NCI-H69 (cell line): ENCODE data around the gene MDFIC.
"Not testable (repeated sequence)": the region's sequence is repeated elsewhere in the genome, so short reads cannot be mapped to it uniquely, and the experiment has no call there.

Experiments
- DNase-seq: peaks from one replicate; lab custom pipeline; 2025; lab: John Stamatoyannopoulos, UW

MDFIC gene, protein sequence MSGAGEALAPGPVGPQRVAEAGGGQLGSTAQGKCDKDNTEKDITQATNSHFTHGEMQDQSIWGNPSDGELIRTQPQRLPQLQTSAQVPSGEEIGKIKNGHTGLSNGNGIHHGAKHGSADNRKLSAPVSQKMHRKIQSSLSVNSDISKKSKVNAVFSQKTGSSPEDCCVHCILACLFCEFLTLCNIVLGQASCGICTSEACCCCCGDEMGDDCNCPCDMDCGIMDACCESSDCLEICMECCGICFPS

DNA sequence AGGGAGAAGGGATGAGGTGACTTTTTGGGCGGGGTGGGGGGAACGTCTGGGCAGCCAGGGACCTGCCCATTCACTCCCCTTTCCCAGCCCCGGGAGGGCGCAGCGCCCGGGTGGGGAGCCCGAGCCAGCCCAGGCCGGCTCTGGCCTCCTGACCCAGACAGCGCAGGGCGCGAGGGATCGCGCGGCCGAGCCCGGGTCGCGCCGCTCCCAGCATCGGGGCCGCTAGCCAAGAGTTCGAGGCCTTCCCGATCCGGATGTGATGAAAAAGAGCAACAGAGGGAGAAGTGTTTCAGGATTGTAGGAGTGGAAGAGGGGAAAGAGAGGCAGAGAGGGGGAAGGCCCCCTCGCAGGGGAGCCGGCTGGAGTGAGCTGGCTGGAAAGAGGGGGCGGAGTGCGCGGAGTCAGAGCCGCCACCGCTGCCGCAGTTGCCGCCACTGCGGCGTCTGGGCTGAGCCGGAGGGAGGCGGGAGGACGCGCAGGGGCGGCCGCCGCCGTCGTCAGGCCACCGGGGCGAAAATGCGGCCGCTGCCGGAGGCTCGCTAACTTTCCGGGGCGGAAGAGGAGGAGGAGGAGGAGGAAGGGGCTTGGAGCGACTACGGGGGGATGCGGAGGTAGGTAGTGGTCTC, at the start of gene MDFIC:
Gene MDFIC (plus strand): TSS at position 69 of the 626 bp plus-strand sequence. CDS start 940 bp downstream, outside the sequence.
- DNase-seq, result peak; percentile 85

DNA sequence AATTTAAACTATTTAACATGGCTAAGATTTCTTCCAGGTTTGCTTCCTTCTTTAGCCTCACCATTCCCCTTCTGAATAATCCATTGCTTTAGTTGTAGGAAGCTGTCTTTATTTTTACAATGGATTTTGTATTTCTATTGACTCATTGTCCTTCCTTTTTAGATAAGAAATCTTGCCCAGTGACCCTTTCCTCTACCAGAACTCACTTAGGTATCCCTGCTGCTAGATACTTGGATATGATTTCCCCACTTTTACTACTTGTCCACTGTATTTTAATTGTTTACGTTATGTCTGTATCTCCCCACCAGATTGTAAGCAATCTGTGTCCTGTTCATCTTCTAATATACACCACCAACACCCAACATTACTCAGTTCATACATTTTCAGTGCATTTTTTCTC, 47.7 kb upstream of the MDFIC start:
- DNase-seq, result no peak

DNA sequence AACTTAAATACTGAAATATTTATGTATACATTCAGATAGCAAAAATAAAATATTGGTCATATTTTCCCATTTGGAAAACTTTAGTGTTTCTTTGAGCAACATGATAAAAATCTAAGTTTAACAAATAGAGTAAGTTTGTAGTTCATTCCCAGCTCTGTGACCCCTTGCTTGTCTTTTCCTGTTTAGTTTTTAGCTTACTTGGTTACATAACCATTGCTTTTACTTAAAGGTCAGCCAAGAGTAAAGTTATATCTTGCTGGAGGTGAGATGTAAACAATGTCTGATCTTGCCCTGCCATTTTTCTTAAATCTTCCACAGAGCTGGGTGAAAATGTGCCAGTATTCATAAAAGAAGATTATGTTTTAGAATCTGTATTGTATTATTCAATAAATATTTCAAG, 46.7 kb upstream of the MDFIC start:
- no peak for DNase-seq

DNA sequence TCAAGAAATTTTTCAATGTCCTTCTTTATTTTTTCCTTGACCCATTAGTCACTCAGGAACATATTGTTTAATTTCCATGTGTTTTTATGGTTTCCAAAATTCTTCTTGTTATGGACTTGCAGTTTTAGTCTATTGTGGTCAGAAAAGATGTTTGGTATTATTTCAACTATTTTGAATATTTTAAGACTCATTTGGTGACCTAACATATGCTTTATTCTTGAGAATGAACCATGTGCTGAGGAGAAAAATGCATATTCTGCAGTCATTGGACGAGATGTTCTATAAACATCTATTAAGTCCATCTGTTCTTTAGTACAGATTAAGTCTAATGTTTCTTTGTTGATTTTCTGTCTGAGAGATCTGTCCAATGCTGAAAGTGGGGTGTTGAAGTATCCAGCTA, 42.3 kb upstream of the MDFIC start:
- no peak for DNase-seq

- no peak for DNase-seq
These were observed 36.1 kb upstream of the MDFIC start for GRCh38 chr7:114885836-114886235.

GRCh38 chr7:114886241-114886640, 35.7 kb upstream of the MDFIC start:
- DNase-seq, result no peak

DNA sequence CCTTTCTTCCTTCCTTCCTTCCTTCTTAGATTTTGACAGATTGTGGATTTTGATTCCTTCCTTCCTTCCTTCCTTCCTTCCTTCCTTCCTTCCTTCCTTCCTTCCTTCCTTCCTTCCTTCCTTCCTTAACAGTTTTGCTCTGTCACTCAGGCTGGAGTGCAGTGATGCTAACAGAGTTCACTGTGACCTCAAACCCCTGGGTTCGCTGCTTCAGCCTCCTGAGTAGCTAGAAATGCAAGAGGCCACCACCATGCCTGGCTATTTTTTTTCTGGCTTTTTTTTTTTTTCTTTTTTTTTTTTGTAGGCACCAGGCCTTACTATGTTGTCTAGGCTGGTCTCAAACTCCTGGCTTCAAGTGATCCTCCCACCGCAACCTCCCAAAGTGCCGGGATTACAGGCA, 32.8 kb upstream of the MDFIC start:
- DNase-seq, result not testable (repeated sequence)

GRCh38 chr7:114889646-114890285, 32.1 kb upstream of the MDFIC start:
- peak; percentile 30 for DNase-seq

DNA sequence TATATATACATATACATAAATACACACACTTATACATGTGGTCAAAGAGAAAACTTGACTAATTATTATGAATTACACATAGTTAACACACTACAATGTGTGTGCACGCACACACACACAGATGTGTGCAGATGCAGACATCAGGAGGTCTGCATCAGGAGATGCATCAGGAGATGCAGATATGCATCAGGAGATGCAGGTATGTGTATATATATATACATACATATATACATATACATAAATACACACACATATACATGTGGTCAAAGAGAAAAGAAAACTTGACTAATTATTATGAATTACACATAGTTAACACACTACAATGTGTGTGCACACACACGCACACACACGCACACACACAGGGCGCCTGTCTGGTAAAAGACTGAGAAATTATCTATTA, 31.3 kb upstream of the MDFIC start:
- DNase-seq, result no peak

GRCh38 chr7:114900127-114900526, 21.8 kb upstream of the MDFIC start:
- DNase-seq, result no peak

GRCh38 chr7:114901771-114902170, 20.1 kb upstream of the MDFIC start:
- DNase-seq, result no peak

DNA sequence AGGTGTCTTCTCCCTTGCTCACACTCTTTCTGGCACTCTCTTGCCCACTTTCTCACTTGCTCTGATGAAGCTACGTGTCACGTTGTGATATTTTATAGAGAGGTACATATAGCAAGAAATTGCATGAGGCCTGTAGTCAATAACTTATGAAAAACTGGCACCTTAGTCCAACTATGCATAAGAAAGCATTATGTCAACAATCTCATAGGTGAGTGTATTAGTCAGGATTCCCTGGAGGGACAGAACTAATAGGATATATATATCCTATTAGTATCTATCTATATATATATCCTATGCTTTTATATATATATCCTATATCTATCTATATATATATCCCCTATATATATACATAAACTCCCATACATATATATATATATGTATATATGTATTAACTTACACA, 18.8 kb upstream of the MDFIC start:
- DNase-seq, result no peak

DNA sequence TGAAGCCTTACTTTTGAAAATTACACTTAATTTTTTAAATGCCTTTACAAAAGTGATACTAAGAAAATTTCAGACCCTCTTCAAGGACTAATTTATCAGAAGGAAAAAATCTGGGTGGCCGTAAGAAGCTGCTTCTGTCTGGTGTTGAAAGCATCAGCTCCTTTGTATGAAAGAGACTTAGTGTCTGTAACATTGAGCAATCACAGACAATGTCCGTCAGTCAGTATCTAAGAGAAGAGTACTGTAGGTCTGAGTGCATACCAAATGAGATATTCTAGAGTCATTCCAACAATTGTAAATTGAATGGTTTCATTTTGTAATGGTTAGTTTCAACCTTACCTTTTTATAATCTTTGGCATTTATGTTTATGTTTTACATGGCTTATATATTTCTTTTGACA, 11.1 kb upstream of the MDFIC start:
- no peak for DNase-seq

- no peak for DNase-seq
These were observed 10.5 kb upstream of the MDFIC start for GRCh38 chr7:114911411-114911810.

DNA sequence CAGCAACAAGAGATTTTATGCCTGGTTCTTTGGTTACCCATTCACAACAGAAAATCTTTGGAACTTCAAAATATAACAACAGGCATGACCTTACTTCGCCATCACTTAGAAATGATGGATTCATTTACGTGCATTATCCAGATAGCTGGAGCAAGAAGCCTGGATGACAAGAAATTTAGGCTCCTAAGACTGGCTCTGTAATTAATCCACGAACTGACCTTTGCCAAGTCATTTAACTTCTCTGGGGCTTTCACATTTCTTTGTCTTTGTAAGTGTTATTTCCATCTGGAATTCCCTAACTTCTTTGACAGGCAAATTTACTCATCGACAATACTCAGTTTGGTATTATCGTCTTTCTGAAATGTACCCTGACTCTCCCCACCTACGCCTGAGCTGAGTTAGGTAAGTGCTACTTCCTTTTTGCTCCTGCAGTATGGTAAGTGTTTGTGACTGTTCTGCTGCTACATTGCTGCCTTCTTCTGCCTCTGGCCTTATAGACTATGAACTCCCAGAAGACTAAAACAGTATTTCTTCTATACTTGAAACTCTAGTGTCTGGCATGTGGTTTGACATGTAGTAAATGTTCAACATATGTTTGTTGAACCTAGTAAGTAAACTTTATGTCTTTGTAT, 5.5 kb upstream of the MDFIC start:
- DNase-seq, result no peak

DNA sequence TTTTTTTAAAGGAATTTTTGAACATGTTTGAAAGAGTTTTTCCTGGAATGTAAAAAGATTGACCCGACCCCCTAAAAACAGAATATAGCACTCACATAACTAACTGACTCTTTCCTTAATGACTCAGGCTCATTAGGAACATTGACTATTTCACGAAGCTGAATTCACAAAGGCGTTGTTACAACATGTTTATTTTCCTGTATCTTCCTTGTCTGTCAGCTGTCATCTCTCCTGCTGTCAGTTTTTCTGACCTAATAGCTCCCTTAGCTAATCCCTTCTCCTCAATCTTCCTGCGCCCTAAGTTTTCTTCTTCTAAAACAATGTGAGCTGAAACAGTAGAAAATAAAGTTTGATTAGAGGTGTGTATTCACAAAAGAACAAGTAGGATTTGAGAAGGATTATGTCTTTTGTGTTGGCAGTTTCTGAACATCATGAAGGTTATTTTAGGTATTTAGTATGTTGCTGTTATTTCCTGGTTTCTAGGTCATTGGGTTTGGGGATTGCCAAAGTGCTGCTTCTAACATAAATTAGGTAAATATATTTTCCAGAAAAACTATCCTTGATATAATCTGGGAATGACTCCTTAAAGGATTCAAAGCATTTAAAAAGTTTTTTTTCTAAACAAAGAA, 4.6 kb upstream of the MDFIC start:
- no peak for DNase-seq

GRCh38 chr7:114919587-114919986, 2.3 kb upstream of the MDFIC start:
- DNase-seq, result no peak

GRCh38 chr7:114921631-114922025, 266 bp upstream of the MDFIC start:
- DNase-seq, result peak; percentile 41

DNA sequence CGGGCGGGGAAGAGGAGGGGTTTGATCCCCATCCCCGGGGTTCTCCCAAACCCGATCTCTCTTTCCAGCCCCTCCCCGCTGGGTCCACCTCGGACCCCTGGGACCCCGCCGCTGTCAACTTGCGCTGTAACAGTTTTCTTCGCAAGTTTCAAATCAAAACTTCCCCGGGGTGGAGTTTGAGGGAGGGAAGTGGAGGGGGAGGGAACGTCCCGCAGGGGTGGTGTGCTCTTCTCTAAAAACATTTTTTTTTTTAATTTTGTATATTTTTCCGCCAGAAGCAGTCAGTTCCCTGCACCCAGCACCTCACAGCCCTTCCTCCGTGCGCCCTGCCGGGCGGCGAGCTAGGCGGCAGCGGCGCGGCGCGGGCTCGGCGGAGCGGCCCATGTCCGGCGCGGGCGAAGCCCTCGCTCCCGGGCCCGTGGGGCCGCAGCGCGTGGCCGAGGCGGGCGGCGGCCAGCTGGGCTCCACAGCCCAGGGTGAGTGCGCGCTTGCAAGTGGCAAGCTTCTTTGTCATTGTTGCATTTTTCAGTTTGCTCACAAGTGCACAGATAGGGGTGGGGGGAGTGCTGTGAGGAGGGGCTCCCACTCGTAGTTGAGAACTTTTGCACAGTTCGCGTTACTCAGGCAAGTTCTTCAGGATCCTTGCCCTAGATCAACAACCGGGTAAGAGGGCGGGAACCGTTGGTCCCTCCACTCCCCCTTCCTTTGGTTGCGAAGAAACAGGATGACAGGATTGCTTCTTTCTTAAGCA, 933 bp downstream of the MDFIC start:
- DNase-seq, result peak; percentile 83

GRCh38 chr7:114923403-114923713, 1.5 kb downstream of the MDFIC start:
- no peak for DNase-seq

GRCh38 chr7:114924038-114924712, 2.3 kb downstream of the MDFIC start:
- peak; percentile 55 for DNase-seq
